SH-SY5Y (cell line): ENCODE data around the gene CATSPERZ.

ENCODE experiments used
- GATA2 ChIP-seq: IDR thresholded peaks from 2 replicates; pipeline ENCODE4 v1.6.1; 2011; ENCODE audit warnings: mild to moderate bottlenecking, low read depth, low read length
- GATA3 ChIP-seq: IDR thresholded peaks from 2 replicates; pipeline ENCODE4 v1.6.1; 2011; ENCODE audit warnings: low read depth, mild to moderate bottlenecking, low read length, moderate library complexity

GRCh38 chr11:64322925-64323260 is 22.7 kb downstream of the CATSPERZ start:
- TF ChIP-seq GATA2 (no peak), GATA3 (no peak)
